WTC11 (cell line): Measurements from ENCODE around the gene CDH11.

Experiments used
- CTCF ChIP-seq: fragments of 200-600 bp; IDR thresholded peaks from 2 replicates; pipeline ENCODE4 v1.8.0; 2022; ENCODE audit warnings: antibody characterized with exemption
- TF ChIP-seq, protein P1 (sequence below): sonication (generic); formaldehyde crosslinking; IDR thresholded peaks from 2 replicates; pipeline ENCODE4 v1.8.0; 2022; ENCODE audit warnings: mild to moderate bottlenecking, missing genetic modification reagents
- TF ChIP-seq, protein P2 (sequence below): sonication (generic); formaldehyde crosslinking; IDR thresholded peaks from 2 replicates; pipeline ENCODE4 v1.8.1; 2023; ENCODE audit warnings: mild to moderate bottlenecking, missing genetic modification reagents, moderate library complexity

DNA sequence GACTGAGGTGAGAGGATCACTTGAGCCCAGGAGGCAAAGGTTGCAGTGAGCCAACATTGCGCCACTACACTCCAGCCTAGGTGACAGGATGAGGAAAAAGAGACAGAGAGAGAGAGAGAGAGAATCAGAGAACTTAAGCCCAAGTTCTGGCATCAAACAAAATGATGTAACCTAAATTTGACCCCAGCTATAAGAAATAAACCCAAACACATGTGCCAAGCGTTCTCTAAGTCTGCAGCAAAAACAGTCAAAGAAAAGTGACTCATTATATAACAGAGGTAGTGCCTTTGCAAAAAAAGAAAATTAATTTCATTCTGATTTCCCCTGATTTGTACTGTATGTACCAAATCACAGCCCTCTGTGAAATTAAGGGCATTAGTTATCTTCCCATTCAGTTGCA lies 89.5 kb downstream of the CDH11 start:
- TF ChIP-seq, protein P1, sequence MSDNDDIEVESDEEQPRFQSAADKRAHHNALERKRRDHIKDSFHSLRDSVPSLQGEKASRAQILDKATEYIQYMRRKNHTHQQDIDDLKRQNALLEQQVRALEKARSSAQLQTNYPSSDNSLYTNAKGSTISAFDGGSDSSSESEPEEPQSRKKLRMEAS (CRISPR knock-in tag): no peak
- no peak for TF ChIP-seq CTCF
- TF ChIP-seq, protein P2, sequence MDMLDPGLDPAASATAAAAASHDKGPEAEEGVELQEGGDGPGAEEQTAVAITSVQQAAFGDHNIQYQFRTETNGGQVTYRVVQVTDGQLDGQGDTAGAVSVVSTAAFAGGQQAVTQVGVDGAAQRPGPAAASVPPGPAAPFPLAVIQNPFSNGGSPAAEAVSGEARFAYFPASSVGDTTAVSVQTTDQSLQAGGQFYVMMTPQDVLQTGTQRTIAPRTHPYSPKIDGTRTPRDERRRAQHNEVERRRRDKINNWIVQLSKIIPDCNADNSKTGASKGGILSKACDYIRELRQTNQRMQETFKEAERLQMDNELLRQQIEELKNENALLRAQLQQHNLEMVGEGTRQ (CRISPR knock-in tag): no peak
